ENCODE measurements around the gene RAB4B. TPM values are rescaled to one million over a fixed set of nuclear protein-coding genes. Genes with fewer than 3 reads are reported as not detected.
"Not testable (repeated sequence)": the region's sequence is repeated elsewhere in the genome, so short reads cannot be mapped to it uniquely, and the experiment has no call there.

RAB4B gene
- total RNA-seq, 1 experiment from 2014 or later: 20.8 TPM

DNA sequence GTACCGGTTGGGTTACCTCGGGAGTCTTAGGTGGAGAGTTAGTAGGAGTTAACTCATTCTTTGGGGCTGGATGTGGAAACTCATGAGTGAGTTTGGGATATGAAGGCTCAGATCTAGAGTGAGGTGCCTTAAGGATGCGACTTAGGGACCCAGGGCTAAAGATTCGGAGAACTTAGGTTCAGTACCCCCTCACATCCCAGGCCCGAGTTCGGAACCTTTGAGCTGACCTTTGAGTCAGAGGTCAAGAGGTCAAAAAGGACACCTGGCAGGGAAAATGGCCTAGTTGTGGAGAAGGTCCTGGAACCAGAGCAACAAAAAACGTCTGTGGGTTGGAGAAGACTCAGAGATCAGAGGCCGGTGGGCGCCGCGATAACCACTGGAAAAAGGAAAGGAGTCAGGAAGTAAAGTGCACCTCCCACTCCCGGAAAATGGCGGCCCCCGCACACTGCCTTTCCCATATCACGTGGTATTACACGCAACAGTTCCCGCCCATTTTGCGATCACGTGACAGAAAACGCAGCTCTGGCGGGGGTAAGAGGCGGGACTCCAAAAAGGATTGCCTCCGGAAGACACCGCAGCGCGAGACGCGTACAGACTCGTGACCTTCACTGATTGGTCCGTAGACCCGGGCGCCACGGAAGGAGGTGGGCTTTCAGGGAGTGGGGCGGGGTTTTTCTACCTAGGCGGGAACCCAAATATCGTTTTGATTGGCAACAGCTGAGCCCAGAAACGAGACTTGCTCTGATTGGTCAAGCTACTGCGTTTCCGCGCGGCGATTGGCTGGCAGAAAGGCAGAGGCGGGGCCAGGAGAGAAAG lies 27.8 kb upstream of the RAB4B start, which contains the start of gene ACTMAP:
Gene ACTMAP (minus strand): TSS at position 420 of the 816 bp plus-strand sequence. CDS start 674 bp downstream, outside the sequence.
- peak; percentile 100 for DNase-seq (ENCODE audit: low spot score)
- in situ Hi-C loops (cut with HindIII; ENCODE audit: low sequenced_read_pairs): no loop called here

DNA sequence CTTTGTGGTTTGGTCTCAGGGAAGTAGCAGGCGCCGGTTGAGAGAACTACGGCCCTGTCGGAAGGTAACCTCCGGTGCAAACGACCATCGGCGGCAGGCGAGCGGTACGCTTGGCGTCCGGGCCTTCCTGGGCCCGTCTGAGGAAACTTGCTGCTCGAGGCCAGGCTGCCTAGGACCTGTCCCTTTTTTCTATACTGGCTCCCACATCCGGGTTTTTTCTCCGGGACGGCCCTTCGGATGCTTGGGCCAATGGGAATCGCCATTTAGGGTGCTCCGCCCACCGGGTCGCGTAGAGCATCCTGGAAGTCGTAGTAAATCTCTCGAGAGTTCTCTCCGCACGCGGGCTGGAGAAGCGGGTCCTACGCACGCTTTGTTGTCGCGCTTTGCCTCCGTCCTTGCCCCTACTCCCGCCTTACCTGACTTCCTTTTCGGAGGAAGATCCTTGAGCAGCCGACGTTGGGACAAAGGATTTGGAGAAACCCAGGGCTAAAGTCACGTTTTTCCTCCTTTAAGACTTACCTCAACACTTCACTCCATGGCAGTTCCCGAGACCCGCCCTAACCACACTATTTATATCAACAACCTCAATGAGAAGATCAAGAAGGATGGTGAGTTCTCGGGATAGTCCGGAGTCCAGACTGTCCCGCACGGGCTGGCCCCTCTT lies 27.0 kb upstream of the RAB4B start, which contains the start of gene SNRPA:
Gene SNRPA (plus strand): TSS at position 330 of the 664 bp plus-strand sequence. CDS start 206 bp downstream, at position 536.
- in situ Hi-C loops (cut with HindIII; ENCODE audit: low sequenced_read_pairs): no loop called here
- peak; percentile 98 for DNase-seq (ENCODE audit: low spot score)

DNA sequence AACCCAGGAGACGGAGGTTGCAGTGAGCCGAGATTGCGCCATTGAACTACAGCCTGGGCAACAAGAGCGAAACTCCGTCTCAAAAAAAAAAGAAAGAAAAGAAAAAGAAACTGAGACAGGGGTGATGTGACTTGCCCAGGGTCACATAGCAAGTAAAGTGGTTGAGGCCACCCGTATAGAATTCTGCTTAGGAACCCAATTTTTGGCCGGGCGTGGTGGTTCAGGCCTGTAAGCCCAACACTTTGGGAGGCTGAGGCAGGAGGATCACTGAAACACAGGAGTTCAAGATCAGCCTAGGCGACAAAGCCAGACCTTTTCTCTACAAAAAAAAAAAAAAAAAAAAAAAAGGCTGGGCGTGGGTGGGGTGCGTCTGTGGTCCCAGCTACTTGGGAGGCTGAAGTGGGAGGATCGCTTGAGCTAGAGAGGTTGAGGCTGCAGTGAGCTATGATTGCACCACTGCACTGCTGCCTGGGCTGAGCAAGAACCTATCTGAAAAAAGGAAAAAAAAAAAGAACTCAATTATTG lies 25.7 kb upstream of the RAB4B start:
- in situ Hi-C loops (cut with HindIII; ENCODE audit: low sequenced_read_pairs): no loop called here

GRCh38 chr19:40754611-40755247 lies 23.3 kb upstream of the RAB4B start:
- in situ Hi-C loops (cut with HindIII; ENCODE audit: low sequenced_read_pairs): no loop called here
- no peak for DNase-seq (ENCODE audit: low spot score)

More for the DNA sequence above, 25.7 kb upstream of the RAB4B start:
- no peak for DNase-seq (ENCODE audit: low spot score)

GRCh38 chr19:40755248-40755624 lies 22.8 kb upstream of the RAB4B start:
- no peak for DNase-seq (ENCODE audit: low spot score)
- in situ Hi-C loops (cut with HindIII; ENCODE audit: low sequenced_read_pairs): no loop called here

- no peak for DNase-seq (ENCODE audit: low spot score)
- in situ Hi-C loops (cut with HindIII; ENCODE audit: low sequenced_read_pairs): no loop called here
Observed at GRCh38 chr19:40755791-40756190, 22.3 kb upstream of the RAB4B start.

GRCh38 chr19:40756502-40757110 lies 21.4 kb upstream of the RAB4B start:
- in situ Hi-C loops (cut with HindIII; ENCODE audit: low sequenced_read_pairs): no loop called here
- no peak for DNase-seq (ENCODE audit: low spot score)

- in situ Hi-C loops (cut with HindIII; ENCODE audit: low sequenced_read_pairs): no loop called here
- no peak for DNase-seq (ENCODE audit: low spot score)
Observed at GRCh38 chr19:40758491-40758890, 19.6 kb upstream of the RAB4B start.

DNA sequence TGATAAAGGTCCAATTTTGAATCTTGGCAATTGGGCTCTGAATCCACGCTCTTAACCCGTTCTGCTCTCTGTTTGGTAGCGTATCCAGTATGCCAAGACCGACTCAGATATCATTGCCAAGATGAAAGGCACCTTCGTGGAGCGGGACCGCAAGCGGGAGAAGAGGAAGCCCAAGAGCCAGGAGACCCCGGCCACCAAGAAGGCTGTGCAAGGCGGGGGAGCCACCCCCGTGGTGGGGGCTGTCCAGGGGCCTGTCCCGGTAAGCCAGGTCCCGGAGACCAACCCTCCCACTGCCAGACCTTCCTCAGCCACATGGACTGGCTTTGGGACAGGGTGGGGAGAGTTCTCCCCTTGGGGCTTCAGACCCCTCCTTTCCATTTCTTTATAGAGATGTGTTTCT lies 18.7 kb upstream of the RAB4B start:
- no peak for DNase-seq (ENCODE audit: low spot score)
- in situ Hi-C loops (cut with HindIII; ENCODE audit: low sequenced_read_pairs): no loop called here

GRCh38 chr19:40762754-40763470 lies 15.1 kb upstream of the RAB4B start:
- in situ Hi-C loops (cut with HindIII; ENCODE audit: low sequenced_read_pairs): no loop called here
- no peak for DNase-seq (ENCODE audit: low spot score)

DNA sequence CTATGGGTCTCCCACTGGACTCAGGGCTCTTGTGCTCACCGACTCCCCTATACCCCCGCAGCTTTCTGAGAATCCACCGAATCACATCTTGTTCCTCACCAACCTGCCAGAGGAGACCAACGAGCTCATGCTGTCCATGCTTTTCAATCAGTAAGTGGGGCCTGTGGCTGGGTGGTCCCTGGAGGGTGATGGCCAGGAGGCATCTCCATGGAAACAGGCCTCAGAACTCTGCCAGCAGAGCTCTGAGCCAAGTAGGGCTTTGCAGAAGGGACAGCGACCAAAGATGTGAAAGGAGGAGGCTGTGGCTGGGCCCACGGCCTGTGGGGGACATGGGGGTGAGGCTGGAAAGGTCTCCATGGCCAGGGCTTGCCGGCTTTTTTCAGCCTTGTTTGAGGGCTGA lies 14.5 kb upstream of the RAB4B start:
- no peak for DNase-seq (ENCODE audit: low spot score)
- in situ Hi-C loops (cut with HindIII; ENCODE audit: low sequenced_read_pairs): no loop called here

DNA sequence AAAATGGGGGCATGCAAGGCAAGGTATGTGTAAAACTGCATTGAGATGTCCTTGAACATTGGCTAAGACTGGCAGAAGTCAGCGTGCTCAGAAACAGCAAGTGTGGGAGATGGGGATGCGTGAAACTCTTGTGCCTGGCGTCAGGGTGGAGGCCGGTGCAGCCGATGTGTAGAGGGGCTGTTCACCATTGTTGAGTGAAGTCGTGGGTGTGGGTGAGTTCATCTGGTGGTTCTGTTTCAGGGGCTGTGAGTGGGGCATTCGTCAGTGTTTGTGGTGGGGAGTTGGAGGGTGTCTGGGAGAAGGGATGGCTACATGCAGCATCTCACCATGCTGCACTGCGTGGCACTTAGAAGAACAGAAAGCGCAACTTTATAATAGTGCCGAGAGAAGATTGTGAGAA lies 14.1 kb upstream of the RAB4B start:
- in situ Hi-C loops (cut with HindIII; ENCODE audit: low sequenced_read_pairs): no loop called here
- DNase-seq (ENCODE audit: low spot score): no peak

GRCh38 chr19:40766385-40766784 lies 11.7 kb upstream of the RAB4B start:
- DNase-seq (ENCODE audit: low spot score); in situ Hi-C loops (cut with HindIII; ENCODE audit: low sequenced_read_pairs): not testable (repeated sequence)

DNA sequence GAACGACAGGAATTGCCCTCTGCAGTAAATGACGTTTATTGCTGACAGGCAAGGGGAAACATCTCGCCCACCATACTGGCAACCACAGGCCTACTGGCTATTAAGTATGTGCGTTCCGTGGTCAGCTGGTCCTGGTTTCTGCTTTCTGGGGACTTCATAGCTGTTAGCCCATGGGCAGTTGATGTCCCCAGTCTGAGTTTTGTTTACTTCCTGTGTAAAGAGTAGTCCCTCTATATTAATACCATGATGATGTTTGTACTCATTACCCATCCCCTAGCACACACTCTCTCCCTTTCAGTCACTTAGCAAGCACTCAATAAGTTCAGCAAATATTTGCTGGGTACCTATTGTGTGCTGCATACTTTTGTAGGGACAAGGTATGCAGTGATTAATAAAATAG lies 9.2 kb upstream of the RAB4B start:
- no peak for DNase-seq (ENCODE audit: low spot score)
- in situ Hi-C loops (cut with HindIII; ENCODE audit: low sequenced_read_pairs): no loop called here

DNA sequence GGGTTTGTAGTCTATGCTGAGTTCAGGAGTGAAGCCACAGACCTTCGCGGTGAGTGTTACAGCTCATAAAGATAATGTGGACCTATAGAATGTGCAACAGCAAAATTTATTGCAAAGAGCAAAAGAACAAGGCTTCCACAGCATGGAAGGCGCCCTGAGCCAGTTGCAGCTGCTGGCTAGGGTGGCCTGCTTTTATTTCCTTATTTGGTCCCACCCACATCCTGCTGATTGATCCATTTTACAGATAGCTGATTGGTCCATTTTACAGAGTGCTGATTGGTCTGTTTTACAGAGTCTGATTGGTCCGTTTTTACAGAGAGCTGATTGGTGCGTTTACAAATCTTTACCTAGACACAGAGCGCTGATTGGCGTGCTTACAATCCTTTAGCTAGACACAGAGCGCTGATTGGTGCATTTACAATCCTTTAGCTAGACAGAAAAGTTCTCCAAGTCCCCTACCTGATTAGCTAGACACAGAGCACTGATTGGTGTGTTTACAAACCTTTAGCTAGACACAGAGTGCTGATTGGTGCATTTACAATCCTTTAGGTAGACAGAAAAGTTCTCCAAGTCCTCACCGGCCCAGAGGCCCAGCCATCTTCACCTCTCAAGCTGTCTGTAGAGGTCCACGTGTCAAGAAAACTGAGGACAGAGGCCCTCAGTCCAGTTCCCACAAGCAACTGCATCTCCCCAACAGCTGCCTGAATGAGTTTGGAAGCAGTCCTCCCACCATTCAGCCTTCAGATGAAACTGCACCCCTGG lies 6.8 kb upstream of the RAB4B start:
- in situ Hi-C loops (cut with HindIII; ENCODE audit: low sequenced_read_pairs): not testable (repeated sequence)
- peak; percentile 3 for DNase-seq (ENCODE audit: low spot score)

DNA sequence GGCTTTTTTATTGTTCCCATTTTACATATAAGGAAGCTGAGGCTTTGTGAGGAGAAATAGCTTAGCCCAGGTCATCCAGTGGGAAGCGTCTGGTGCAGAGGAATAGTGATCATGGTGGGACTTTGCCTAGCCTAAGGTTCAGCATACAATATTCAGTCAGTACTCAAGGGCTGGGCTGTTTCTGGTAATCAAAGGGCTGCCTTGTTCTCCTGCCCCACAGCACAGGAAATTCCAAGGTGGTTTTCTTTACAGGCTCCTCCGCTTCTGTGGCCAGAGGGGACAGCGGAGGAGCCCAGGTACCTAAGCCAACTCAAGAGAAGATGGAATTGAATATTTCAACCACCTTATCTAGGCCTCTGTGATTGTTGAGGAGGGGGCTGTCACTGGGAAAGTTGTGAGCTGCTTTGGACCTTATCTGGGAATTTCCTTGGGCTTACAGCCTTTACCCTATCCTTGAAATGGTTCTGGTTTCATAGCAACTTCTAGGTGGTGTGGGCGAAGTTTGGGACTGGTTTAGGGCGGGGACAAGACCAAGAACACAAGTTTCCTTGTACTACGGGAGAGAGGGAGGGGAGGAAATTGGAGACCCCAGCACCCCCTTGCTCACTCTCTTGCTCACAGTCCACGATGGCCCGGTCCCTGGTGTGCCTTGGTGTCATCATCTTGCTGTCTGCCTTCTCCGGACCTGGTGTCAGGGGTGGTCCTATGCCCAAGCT lies 3.0 kb upstream of the RAB4B start, which contains the start of gene MIA:
Gene MIA (plus strand): TSS at position 606 of the 716 bp plus-strand sequence. CDS start 22 bp downstream, at position 628.
- in situ Hi-C loops (cut with HindIII; ENCODE audit: low sequenced_read_pairs): no loop called here
- DNase-seq (ENCODE audit: low spot score): no peak

DNA sequence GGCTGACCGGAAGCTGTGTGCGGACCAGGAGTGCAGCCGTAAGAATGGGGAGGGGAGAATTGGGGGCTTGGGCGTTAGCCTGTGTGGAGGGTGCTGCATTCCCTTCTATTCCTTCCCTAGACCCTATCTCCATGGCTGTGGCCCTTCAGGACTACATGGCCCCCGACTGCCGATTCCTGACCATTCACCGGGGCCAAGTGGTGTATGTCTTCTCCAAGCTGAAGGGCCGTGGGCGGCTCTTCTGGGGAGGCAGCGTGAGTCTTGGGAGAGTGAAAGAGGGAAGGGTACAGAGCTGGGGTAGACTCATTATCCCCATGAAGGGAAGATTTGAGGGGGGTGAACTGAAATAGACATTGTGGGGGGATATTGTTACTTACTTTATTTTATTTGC lies 2.4 kb upstream of the RAB4B start:
- in situ Hi-C loops (cut with HindIII; ENCODE audit: low sequenced_read_pairs): no loop called here
- no peak for DNase-seq (ENCODE audit: low spot score)
